ENCODE results near the gene C8B. TPM values are rescaled to one million over a fixed set of nuclear protein-coding genes. Genes with fewer than 3 reads are reported as not detected.

C8B gene
- polyA plus RNA-seq, 1 donor from 2014 or later = not detected

GRCh38 chr1:57010511-57010910, 44.7 kb upstream of the C8B start:
- H3K4me2 ChIP-seq (ENCODE audit: low read length) = no peak overlapping the region
- H3K4me3 ChIP-seq (ENCODE audit: low read length) = no peak overlapping the region
- no peaks in the 10 kb centered on the region for H3K9me3 ChIP-seq (ENCODE audit: low read length)
- H3K27ac ChIP-seq (ENCODE audit: low read length) = no peak overlapping the region
- no peaks in the 10 kb centered on the region for H3K9me2 ChIP-seq (ENCODE audit: insufficient read depth, low read length)
- no peaks in the 10 kb centered on the region for H4K20me1 ChIP-seq (ENCODE audit: insufficient read depth)
- no peak overlapping the region for H3K9ac ChIP-seq (ENCODE audit: low read length)
- H3F3A ChIP-seq (ENCODE audit: insufficient read depth, low read length, poor library complexity, severe bottlenecking) = no peaks in the 10 kb centered on the region
- peaks cover 4% of the 10 kb centered on the region for H3K36me3 ChIP-seq (ENCODE audit: insufficient read depth, low read length)
- no peaks in the 10 kb centered on the region for H3K79me2 ChIP-seq (replicated peaks; ENCODE audit: insufficient read depth, low read length)
- TF ChIP-seq CTCF (IDR thresholded peaks at IDR 0.05; ENCODE audit: poor library complexity, severe bottlenecking) (no peak), RAD21 (conservative IDR thresholded peaks at IDR 0.05) (no peak), SMC3 (conservative IDR thresholded peaks at IDR 0.05; ENCODE audit: poor library complexity) (no peak), MXI1 (conservative IDR thresholded peaks at IDR 0.05; ENCODE audit: poor library complexity, severe bottlenecking) (no peak), POLR2AphosphoS5 (IDR thresholded peaks at IDR 0.05) (no peak), REST (IDR thresholded peaks at IDR 0.05; ENCODE audit: borderline replicate concordance) (no peak), EP300 (conservative IDR thresholded peaks at IDR 0.05; ENCODE audit: poor library complexity, severe bottlenecking) (no peak), TAF1 (IDR thresholded peaks at IDR 0.05; ENCODE audit: low read depth) (no peak), EZH2 (IDR thresholded peaks at IDR 0.05; ENCODE audit: borderline replicate concordance, insufficient read depth, low read length, poor library complexity, severe bottlenecking) (no peak)
- H2AFZ ChIP-seq (ENCODE audit: low read depth, low read length) = no peak overlapping the region
- H3K27me3 ChIP-seq (ENCODE audit: insufficient read depth, low read depth, low read length) = no peaks in the 10 kb centered on the region

- H3K27me3 ChIP-seq (ENCODE audit: insufficient read depth, low read depth, low read length) = no peaks in the 10 kb centered on the region
- peaks cover 4% of the 10 kb centered on the region for H3K36me3 ChIP-seq (ENCODE audit: insufficient read depth, low read length)
Measured at GRCh38 chr1:57007948-57008347, 42.1 kb upstream of the C8B start.

More at GRCh38 chr1:57007948-57008347, 42.1 kb upstream of the C8B start:
- Histone ChIP-seq H3K9me2 (ENCODE audit: insufficient read depth, low read length) (no peaks in the 10 kb centered on the region), H4K20me1 (ENCODE audit: insufficient read depth) (no peaks in the 10 kb centered on the region), H3K4me2 (ENCODE audit: low read length) (no peak overlapping the region), H3F3A (ENCODE audit: insufficient read depth, low read length, poor library complexity, severe bottlenecking) (no peaks in the 10 kb centered on the region), H3K27ac (ENCODE audit: low read length) (no peak overlapping the region), H3K4me3 (ENCODE audit: low read length) (no peak overlapping the region), H2AFZ (ENCODE audit: low read depth, low read length) (no peak overlapping the region), H3K9me3 (ENCODE audit: low read length) (no peaks in the 10 kb centered on the region), H3K9ac (ENCODE audit: low read length) (no peak overlapping the region), H3K79me2 (replicated peaks; ENCODE audit: insufficient read depth, low read length) (no peaks in the 10 kb centered on the region)
- TF ChIP-seq TAF1 (IDR thresholded peaks at IDR 0.05; ENCODE audit: low read depth) = no peak
- TF ChIP-seq EZH2 (IDR thresholded peaks at IDR 0.05; ENCODE audit: borderline replicate concordance, insufficient read depth, low read length, poor library complexity, severe bottlenecking) = no peak
- TF ChIP-seq EP300 (conservative IDR thresholded peaks at IDR 0.05; ENCODE audit: poor library complexity, severe bottlenecking) = no peak
